Prostate gland (tissue), 2 donors: ENCODE measurements around the gene SAT2. TPM values are rescaled to one million over a fixed set of nuclear protein-coding genes. Genes with fewer than 3 reads are reported as not detected.

ENCODE experiments used
- DNase-seq: peaks from one replicate; pipeline ENCODE4 v3.0.0-alpha.2; 2019; ENCODE audit warnings: low spot score
- H3K27ac ChIP-seq, 2 donors: fragments of 200-600 bp; sonication (generic); 2 replicates each; pipeline ENCODE4 v1.5.1; 2017 to 2019
- H3K27me3 ChIP-seq: fragments of 200-600 bp; sonication (generic); replicated peaks from 2 replicates; pipeline ENCODE4 v1.5.1; 2019; ENCODE audit not compliant: insufficient read depth
- H3K36me3 ChIP-seq, 2 donors: fragments of 200-600 bp; sonication (generic); 1 replicate in 1 of 2; 2 replicates in 1 of 2; pipeline versions ENCODE4 v1.5.1 to v1.8.1; 2017 to 2019
- H3K4me1 ChIP-seq: fragments of 200-600 bp; sonication (generic); replicated peaks from 2 replicates; pipeline ENCODE4 v1.5.1; 2019
- H3K4me3 ChIP-seq, 2 donors: fragments of 200-600 bp; sonication (generic); 2 replicates each; pipeline ENCODE4 v1.5.1; 2017 to 2019
- H3K9me3 ChIP-seq: fragments of 200-600 bp; sonication (generic); 2 replicates; pipeline ENCODE4 v1.5.1; 2017
- POLR2A ChIP-seq: fragments of 450-650 bp; IDR thresholded peaks from one replicate; pipeline ENCODE4 v1.6.1; 2016; ENCODE audit warnings: antibody characterized with exemption, mild to moderate bottlenecking
- POLR2AphosphoS5 ChIP-seq: sonication (generic); formaldehyde crosslinking; IDR thresholded peaks from one replicate; pipeline ENCODE4 v1.6.1; 2017; ENCODE audit warnings: antibody characterized with exemption
- WGBS: methylation state at CpG from one replicate; pipeline ENCODE4 v1.1.5; 2018; 5-methylcytosine and 5-hydroxymethylcytosine counted together
- intact Hi-C: fragments of 100-400 bp; cut with DNase I; formaldehyde crosslinking; loops from one replicate; pipeline ENCODE4 v1.14.2; 2022
- total RNA-seq, 2 donors: library from RNA; depleted of rRNA; stranded (reverse); fragments of >200 nt; gene quantifications; one replicate each; pipeline ENCODE4 v1.1.0, GENCODE V29; 2016
- TF ChIP-seq, protein P1 (sequence below), 4 experiments: fragments of 200-600 bp in 2 of 4; fragments of 450-650 bp in 2 of 4; sonication (generic) in 2 of 4; IDR thresholded peaks; 1 replicate in 3 of 4; 2 replicates in 1 of 4; pipeline ENCODE4 v1.5.1; 2016 to 2019; ENCODE audit warnings: antibody characterized with exemption in 4 of 4, mild to moderate bottlenecking in 2 of 4, moderate library complexity in 2 of 4

SAT2 gene
- total RNA-seq, 2 donors from 2014 or later: 83.3 to 139 TPM

DNA sequence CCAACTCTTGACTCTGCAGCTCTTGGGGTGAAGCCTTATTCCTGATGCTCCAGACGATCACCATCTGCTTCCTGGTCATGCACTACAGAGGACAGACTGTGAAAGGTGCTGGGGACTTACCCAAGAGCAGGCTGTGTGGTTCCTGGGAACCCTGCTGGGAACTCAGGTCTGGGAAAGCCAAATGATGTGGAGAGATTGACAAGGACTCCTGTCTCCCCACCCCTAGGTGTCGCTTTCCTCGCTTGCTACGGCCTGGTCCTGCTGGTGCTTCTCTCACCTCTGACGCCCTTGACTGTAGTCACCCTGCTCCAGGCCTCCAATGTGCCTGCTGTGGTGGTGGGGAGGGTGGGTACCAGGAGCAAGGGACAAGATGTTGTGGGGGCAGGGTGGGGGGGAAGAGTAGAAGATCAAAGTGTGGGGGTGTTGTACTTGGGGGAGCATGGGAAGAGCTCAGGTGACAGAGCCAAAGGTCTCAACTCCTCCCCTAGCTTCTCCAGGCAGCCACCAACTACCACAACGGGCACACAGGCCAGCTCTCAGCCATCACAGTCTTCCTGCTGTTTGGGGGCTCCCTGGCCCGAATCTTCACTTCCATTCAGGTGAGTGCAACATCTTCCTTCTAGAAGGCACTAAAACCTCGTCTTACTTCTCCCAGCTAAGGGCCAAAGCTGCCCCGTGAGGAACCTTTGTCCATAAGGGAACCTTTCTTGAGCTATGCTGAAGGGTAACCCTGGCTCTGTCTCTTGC is 40.8 kb downstream of the SAT2 start:
- Histone ChIP-seq H3K4me3 (no peak overlapping the region), H3K27me3 (no peaks in the 10 kb centered on the region), H3K27ac (no peak overlapping the region), H3K9me3 (no peaks in the 10 kb centered on the region), H3K36me3 (no peaks in the 10 kb centered on the region), H3K4me1 (peaks cover 21% of the 10 kb centered on the region)
- intact Hi-C loops: no loop called here
- 63% methylated on average over 9 of the region's 9 CpGs for WGBS
- DNase-seq: no peak
- TF ChIP-seq POLR2AphosphoS5: no peak
- TF ChIP-seq, protein P1, sequence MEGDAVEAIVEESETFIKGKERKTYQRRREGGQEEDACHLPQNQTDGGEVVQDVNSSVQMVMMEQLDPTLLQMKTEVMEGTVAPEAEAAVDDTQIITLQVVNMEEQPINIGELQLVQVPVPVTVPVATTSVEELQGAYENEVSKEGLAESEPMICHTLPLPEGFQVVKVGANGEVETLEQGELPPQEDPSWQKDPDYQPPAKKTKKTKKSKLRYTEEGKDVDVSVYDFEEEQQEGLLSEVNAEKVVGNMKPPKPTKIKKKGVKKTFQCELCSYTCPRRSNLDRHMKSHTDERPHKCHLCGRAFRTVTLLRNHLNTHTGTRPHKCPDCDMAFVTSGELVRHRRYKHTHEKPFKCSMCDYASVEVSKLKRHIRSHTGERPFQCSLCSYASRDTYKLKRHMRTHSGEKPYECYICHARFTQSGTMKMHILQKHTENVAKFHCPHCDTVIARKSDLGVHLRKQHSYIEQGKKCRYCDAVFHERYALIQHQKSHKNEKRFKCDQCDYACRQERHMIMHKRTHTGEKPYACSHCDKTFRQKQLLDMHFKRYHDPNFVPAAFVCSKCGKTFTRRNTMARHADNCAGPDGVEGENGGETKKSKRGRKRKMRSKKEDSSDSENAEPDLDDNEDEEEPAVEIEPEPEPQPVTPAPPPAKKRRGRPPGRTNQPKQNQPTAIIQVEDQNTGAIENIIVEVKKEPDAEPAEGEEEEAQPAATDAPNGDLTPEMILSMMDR (IDR thresholded peaks at IDR 0.05): peak in 2 of 4 experiments; percentile 4 to 10

- H3K36me3 ChIP-seq: no peaks in the 10 kb centered on the region
- intact Hi-C loops: no loop called here
- no peaks in the 10 kb centered on the region for H3K9me3 ChIP-seq
- peak within 1 kb of the TSS; percentile 38 to 60 for H3K4me3 ChIP-seq
- peaks cover 18% of the 10 kb centered on the region for H3K4me1 ChIP-seq
- WGBS: 14% methylated on average over 69 of the region's 69 CpGs
- H3K27me3 ChIP-seq: no peaks in the 10 kb centered on the region
- peak; percentile 96 for DNase-seq
- TF ChIP-seq POLR2AphosphoS5 (peak; percentile 97), POLR2A (no peak)
- TF ChIP-seq, protein P1 (IDR thresholded peaks at IDR 0.05): peak in 2 of 4 experiments; percentile 9 to 34
- peak within 1 kb of the TSS; percentile 94 to 96 for H3K27ac ChIP-seq
These were observed 44.1 kb downstream of the SAT2 start, which contains the start of gene MPDU1 for GRCh38 chr17:7583253-7584109. MPDU1 (plus strand) TSS chr17:7583852; CDS start chr17:7583863, 11 bp downstream.

DNA sequence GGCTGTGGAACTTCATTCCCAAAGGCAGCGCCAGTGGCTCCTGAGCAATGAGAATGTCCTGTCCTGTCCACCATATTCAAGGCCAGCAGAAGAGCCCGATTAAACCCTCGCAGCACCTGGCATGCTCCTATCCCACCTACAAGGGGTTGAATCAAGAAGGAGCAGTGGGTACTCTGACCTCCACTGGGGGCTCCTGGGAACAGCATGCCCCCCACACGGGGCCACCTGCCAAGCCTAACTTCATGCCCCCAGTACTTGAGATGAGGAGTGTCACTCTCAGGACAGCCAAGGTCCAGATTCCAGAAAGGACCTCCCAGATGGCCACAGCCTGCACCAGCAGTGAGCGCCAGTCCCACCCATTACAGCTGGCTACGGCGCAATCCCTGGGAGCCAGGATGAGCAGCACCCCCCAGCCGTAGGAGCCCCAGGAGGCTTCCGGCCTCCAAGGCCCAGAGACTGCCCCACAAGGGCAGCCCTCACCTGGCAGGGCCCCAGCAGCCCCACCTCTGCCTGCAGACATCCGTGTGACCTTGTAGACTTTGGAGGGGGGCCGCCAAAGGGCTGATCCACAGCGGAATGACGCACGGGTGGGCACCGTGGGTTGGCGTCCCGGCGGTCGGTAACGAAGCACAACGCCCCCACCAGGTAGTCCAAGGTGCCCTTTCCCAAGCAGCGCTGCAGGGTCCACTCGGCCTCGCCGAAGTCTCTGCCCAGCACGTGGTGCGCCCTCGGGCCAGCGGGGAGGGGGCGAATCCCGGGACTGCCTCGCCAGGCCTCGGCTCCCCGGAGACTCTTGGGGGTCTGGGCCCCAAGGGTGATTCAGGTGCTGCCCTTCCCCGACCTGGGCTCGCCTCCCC is 45.0 kb downstream of the SAT2 start:
- Histone ChIP-seq H3K9me3 (no peaks in the 10 kb centered on the region), H3K27ac (peak overlapping the region; percentile 94 to 96), H3K4me3 (peak overlapping the region; percentile 38 to 60), H3K27me3 (no peaks in the 10 kb centered on the region), H3K4me1 (peaks cover 14% of the 10 kb centered on the region), H3K36me3 (peaks cover 6 to 8% of the 10 kb centered on the region in 2 donors)
- intact Hi-C loops: no loop called here
- no peak for DNase-seq
- 86% methylated on average over 29 of the region's 36 CpGs for WGBS
- TF ChIP-seq, protein P1 (IDR thresholded peaks at IDR 0.05): no peak
- no peak for TF ChIP-seq POLR2AphosphoS5
- TF ChIP-seq POLR2A: no peak

- H3K27me3 ChIP-seq: no peaks in the 10 kb centered on the region
- H3K36me3 ChIP-seq: peaks cover 18 to 26% of the 10 kb centered on the region in 2 donors
- intact Hi-C loops: no loop called here
- H3K4me1 ChIP-seq: peaks cover 14% of the 10 kb centered on the region
- no peaks in the 10 kb centered on the region for H3K9me3 ChIP-seq
- H3K27ac ChIP-seq: peak overlapping the region; percentile 94 to 96
- TF ChIP-seq POLR2A (no peak), POLR2AphosphoS5 (no peak)
- TF ChIP-seq, protein P1 (IDR thresholded peaks at IDR 0.05): no peak
- no peak for DNase-seq
- no peak overlapping the region for H3K4me3 ChIP-seq
- 78% methylated on average over 23 of the region's 23 CpGs for WGBS
These were observed 46.7 kb downstream of the SAT2 start for GRCh38 chr17:7580604-7581575.
